GM13977 (cell line): ENCODE measurements around the gene SPATS2.
A peak's percentile ranks its signal among the peaks of the same experiment; 100 is the strongest.

Experiments used
- DNase-seq: peaks from one replicate; pipeline ENCODE4 v3.0.0; 2012; ENCODE audit warnings: low spot score
- in situ Hi-C: fragments of 300-500 bp; cut with MboI; formaldehyde crosslinking; loops from one replicate; pipeline ENCODE4 v1.12.0; 2022; ENCODE audit warnings: low sequenced_read_pairs, low pct_unique_long_range_greater_than_20kb, mixed read lengths, inconsistent platforms; ENCODE audit not compliant: unreplicated experiment
- TF ChIP-seq, protein P1 (sequence below): IDR thresholded peaks from 2 replicates; pipeline ENCODE4 v1.5.1; 2012; ENCODE audit warnings: mild to moderate bottlenecking, control low read depth; ENCODE audit not compliant: insufficient read depth; ENCODE audit errors: extremely low read depth, missing control alignments

Gene SPATS2

DNA sequence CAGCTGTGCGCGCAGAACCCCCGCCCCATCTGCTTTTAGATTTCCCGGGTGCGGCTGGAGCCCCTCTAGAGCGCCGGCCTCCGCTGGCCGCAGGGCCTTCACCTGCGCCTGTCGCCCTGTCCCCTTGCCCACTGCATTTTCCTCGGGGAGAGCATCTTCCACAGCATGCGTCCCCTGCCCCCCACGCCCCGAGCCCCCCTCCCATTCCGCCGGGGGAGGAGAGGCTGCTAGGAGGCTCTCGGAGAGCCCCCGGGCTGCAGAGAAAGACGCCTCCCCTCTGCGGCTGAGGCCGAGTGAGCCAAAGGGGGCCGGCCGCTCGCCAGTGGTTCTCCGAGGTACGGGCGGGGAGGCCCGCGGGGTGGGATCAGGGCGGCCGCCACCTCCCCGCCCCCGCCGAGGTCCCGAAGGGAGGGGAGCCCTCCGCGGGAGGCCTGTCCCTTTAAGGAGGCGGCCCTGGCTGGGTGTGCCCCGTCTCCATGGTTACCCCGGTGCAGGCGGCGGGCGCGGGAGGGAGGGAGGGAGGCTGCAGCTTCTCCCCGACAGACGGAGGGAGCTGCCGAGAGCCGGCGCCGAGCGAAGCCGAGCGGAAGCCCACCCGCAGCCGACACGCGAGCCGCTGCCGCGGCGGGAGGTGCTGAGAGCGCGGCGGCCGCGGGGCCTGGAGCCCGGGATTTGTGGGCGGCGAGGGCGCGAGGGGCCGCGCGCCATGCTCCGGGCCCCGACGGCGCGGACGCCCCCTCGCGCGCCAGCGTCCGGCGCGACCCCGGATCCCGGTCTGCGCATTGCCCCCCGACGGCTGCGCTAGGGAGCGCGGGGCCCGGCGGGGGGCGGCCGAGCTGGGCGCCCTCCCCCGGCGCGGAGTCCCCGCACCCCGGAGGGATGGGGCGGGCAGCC, 171.5 kb downstream of the SPATS2 start, which contains the start of gene KCNH3:
TSS of gene KCNH3 (plus strand) at position 521 of the 894 bp plus-strand sequence. CDS start 387 bp downstream, outside the sequence.
- TF ChIP-seq, protein P1, sequence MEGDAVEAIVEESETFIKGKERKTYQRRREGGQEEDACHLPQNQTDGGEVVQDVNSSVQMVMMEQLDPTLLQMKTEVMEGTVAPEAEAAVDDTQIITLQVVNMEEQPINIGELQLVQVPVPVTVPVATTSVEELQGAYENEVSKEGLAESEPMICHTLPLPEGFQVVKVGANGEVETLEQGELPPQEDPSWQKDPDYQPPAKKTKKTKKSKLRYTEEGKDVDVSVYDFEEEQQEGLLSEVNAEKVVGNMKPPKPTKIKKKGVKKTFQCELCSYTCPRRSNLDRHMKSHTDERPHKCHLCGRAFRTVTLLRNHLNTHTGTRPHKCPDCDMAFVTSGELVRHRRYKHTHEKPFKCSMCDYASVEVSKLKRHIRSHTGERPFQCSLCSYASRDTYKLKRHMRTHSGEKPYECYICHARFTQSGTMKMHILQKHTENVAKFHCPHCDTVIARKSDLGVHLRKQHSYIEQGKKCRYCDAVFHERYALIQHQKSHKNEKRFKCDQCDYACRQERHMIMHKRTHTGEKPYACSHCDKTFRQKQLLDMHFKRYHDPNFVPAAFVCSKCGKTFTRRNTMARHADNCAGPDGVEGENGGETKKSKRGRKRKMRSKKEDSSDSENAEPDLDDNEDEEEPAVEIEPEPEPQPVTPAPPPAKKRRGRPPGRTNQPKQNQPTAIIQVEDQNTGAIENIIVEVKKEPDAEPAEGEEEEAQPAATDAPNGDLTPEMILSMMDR, result no peak
- DNase-seq, result peak; percentile 98
- in situ Hi-C loops, result no loop called here

DNA sequence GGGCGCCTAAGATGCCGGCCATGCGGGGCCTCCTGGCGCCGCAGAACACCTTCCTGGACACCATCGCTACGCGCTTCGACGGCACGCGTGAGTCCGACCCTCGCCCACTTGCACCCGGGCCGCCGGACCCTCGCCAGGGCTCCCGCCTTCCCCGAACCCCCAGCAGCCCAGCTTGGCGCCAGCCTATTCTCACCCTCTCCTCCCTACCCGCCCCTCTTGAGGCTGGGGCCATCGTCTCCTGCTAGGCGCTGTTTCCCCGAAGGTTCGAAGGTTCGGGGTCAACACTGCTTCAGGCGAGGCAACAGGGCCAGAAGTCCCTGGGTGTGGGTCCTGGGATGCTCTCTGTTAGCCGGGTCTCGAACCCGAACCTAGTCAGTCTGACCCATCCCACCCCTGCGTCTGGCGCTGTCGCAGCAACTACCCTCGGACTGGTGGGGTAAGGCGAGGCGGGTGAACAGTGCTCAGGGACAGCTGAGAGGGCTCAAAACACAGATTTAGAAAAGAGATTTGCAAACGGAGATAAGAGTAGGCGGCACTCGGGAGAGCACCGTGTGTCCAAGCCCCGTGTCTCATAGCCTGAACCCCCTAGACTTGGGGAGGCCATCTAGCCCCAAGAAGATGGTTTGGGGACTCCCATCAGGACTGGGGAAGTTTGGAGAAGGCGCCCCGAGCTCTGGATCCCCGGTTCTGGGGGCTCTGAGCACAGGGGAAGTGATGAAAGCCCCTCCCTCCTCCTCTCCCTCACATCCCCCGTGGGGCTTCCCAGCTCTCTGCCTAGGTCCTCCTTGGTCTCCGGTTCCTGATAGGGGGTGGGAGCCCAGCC, 172.4 kb downstream of the SPATS2 start:
- TF ChIP-seq, protein P1, result no peak
- in situ Hi-C loops, result no loop called here
- peak; percentile 72 for DNase-seq

DNA sequence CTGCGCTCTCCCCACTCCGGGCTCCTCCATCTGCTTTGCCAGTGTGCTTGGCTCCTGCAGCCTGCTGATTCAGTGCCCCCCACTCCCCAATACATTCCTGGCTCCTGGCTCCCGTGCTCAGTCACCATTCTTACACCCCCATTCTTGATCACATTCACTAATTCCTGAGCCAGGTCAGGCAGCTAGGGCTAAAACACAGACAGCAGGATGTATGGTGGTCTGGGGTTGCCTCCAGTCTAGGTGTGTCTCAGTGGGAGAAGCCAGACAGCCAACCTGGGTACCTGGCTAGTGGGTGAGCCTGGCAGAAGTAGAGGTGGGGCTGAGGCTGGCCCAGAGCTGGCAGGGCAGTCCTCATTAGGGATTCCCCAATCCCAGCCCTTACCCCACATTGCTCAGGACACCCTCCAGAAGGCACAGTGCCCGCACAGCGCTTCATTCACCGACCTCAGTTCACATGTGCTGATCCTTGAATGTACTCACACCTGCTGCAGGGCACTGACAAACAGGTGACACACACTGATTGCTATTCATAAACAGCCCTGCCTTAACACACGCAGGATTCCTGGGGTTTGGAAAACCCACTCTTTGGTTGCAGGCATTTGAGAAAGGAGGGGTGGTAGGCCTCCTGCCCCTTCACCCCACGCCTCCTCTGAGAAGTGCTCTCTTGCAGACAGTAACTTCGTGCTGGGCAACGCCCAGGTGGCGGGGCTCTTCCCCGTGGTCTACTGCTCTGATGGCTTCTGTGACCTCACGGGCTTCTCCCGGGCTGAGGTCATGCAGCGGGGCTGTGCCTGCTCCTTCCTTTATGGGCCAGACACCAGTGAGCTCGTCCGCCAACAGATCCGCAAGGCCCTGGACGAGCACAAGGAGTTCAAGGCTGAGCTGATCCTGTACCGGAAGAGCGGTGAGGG, 173.2 kb downstream of the SPATS2 start:
- peak; percentile 46 for DNase-seq
- in situ Hi-C loops, result no loop called here
- TF ChIP-seq, protein P1, result no peak

DNA sequence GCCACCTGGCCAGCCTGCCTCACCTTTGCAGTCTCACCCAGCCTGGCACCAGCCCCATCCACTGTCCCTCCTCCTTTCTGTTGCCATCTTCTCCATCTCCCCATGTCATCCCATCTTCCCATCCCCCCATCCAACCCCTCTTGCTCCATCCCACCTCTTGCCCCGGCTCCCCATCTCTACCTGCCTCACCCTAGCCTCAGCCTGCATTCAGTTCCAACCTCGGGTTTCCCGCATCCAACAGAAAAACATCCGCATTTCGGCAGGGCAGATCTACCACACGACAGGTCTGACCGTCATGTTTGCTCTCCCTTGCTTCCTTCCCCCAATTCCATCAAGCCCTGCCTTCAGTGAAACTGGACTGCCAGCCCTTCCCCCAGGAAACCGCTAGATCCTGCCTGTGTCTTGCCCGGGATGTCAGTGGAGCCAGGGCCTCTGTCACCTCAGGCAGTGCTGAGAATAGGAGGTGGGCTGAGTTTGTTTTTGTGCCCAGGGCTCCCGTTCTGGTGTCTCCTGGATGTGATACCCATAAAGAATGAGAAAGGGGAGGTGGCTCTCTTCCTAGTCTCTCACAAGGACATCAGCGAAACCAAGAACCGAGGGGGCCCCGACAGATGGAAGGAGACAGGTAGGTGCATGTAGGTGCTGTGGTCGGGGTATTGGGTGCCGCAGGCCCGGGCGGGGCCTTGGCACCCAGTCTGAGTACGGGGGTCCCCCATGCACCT, 174.0 kb downstream of the SPATS2 start:
- TF ChIP-seq, protein P1, result no peak
- peak; percentile 23 for DNase-seq
- in situ Hi-C loops, result no loop called here

- in situ Hi-C loops, result no loop called here
- TF ChIP-seq, protein P1, result no peak
- peak; percentile 39 for DNase-seq
Observed at GRCh38 chr12:49541911-49542505, 174.7 kb downstream of the SPATS2 start.
